Chondrocyte (in vitro differentiated cells): ENCODE results near the gene RBMX. TPM values are rescaled to one million over a fixed set of nuclear protein-coding genes. Genes with fewer than 3 reads are reported as not detected.
"Not testable (repeated sequence)": the region's sequence is repeated elsewhere in the genome, so short reads cannot be mapped to it uniquely, and the experiment has no call there.

Source experiments
- DNase-seq: peaks from one replicate; pipeline ENCODE4 v3.0.0; 2021; ENCODE audit warnings: mixed read lengths, low spot score
- H3K27ac Mint-ChIP-seq: one replicate; pipeline ENCODE4 v1.8.0; 2021; ENCODE audit warnings: mild to moderate bottlenecking, moderate library complexity, mixed read lengths; ENCODE audit not compliant: unreplicated experiment
- H3K27me3 Mint-ChIP-seq: 2 replicates; pipeline ENCODE4 v1.8.0; 2021; ENCODE audit warnings: low read depth, mixed read lengths
- H3K36me3 Mint-ChIP-seq: 2 replicates; pipeline ENCODE4 v1.8.0; 2021; ENCODE audit warnings: low read depth, mixed read lengths
- H3K4me1 Mint-ChIP-seq: 2 replicates; pipeline ENCODE4 v1.8.0; 2021; ENCODE audit warnings: low read depth, mild to moderate bottlenecking, mixed read lengths
- H3K4me3 Mint-ChIP-seq: one replicate; pipeline ENCODE4 v1.8.0; 2021; ENCODE audit warnings: mild to moderate bottlenecking, moderate library complexity, mixed read lengths; ENCODE audit not compliant: unreplicated experiment
- H3K9me3 Mint-ChIP-seq: 2 replicates; pipeline ENCODE4 v1.8.0; 2021; ENCODE audit warnings: low read depth, mixed read lengths
- CTCF ChIP-seq: fragments of 200-600 bp; sonication (generic); IDR thresholded peaks from 2 replicates; pipeline ENCODE4 v1.5.0; 2021; ENCODE audit warnings: antibody characterized with exemption, mild to moderate bottlenecking, moderate library complexity
- total RNA-seq: library from RNA; stranded (reverse); gene quantifications from 3 replicates; pipeline ENCODE4 v1.2.1, GENCODE V29; 2021

RBMX gene
- total RNA-seq, 1 donor from 2014 or later: 111 TPM

GRCh38 chrX:136899221-136899620, 18.7 kb upstream of the RBMX start:
- DNase-seq: no peak
- Mint-ChIP-seq H3K27ac (no peak overlapping the region), H3K4me3 (no peak overlapping the region), H3K9me3 (peaks cover 1% of the 10 kb centered on the region), H3K36me3 (no peaks in the 10 kb centered on the region), H3K27me3 (no peaks in the 10 kb centered on the region), H3K4me1 (no peaks in the 10 kb centered on the region)
- no peak for TF ChIP-seq CTCF

GRCh38 chrX:136898752-136899151, 18.2 kb upstream of the RBMX start:
- not testable (repeated sequence) for H3K9me3 Mint-ChIP-seq, H3K36me3 Mint-ChIP-seq, H3K27ac Mint-ChIP-seq, H3K27me3 Mint-ChIP-seq, H3K4me1 Mint-ChIP-seq, H3K4me3 Mint-ChIP-seq
- peak; percentile 27 for DNase-seq

- DNase-seq: no peak
- TF ChIP-seq CTCF: no peak
- no peaks in the 10 kb centered on the region for H3K27me3 Mint-ChIP-seq
- no peak overlapping the region for H3K27ac Mint-ChIP-seq
- H3K4me3 Mint-ChIP-seq: no peak overlapping the region
- H3K4me1 Mint-ChIP-seq: no peaks in the 10 kb centered on the region
- peaks cover 16% of the 10 kb centered on the region for H3K9me3 Mint-ChIP-seq
- H3K36me3 Mint-ChIP-seq: no peaks in the 10 kb centered on the region
Observed at GRCh38 chrX:136896121-136896914, 15.8 kb upstream of the RBMX start.

GRCh38 chrX:136892412-136892811, 11.9 kb upstream of the RBMX start:
- H3K4me1 Mint-ChIP-seq: no peaks in the 10 kb centered on the region
- no peaks in the 10 kb centered on the region for H3K27me3 Mint-ChIP-seq
- H3K4me3 Mint-ChIP-seq: no peak overlapping the region
- DNase-seq: no peak
- TF ChIP-seq CTCF: no peak
- no peak overlapping the region for H3K27ac Mint-ChIP-seq
- H3K36me3 Mint-ChIP-seq: no peaks in the 10 kb centered on the region
- H3K9me3 Mint-ChIP-seq: peaks cover 16% of the 10 kb centered on the region

- H3K9me3 Mint-ChIP-seq: peaks cover 16% of the 10 kb centered on the region
- H3K36me3 Mint-ChIP-seq, H3K4me1 Mint-ChIP-seq, H3K27ac Mint-ChIP-seq, DNase-seq, H3K4me3 Mint-ChIP-seq, H3K27me3 Mint-ChIP-seq: not testable (repeated sequence)
Observed at GRCh38 chrX:136890596-136890995, 10.1 kb upstream of the RBMX start.

- Mint-ChIP-seq H3K27me3 (no peaks in the 10 kb centered on the region), H3K4me3 (no peak overlapping the region), H3K27ac (no peak overlapping the region), H3K36me3 (no peaks in the 10 kb centered on the region), H3K9me3 (peaks cover 15% of the 10 kb centered on the region), H3K4me1 (no peaks in the 10 kb centered on the region)
- no peak for DNase-seq
- no peak for TF ChIP-seq CTCF
Observed at GRCh38 chrX:136889269-136889668, 8.7 kb upstream of the RBMX start.
